Pancreas (tissue), 10 donors: ENCODE data around the gene SLC19A2. TPM values are rescaled to one million over a fixed set of nuclear protein-coding genes. Genes with fewer than 3 reads are reported as not detected.

Source experiments
- ATAC-seq, 4 donors: fragments of 200-7000 bp; cut with Tn5 transposase; one replicate each; pipeline versions ENCODE4 v1.8.0 to v1.9.1; 2020; ENCODE audit warnings: mild to moderate bottlenecking in 4 of 4, moderate library complexity in 4 of 4
- DNase-seq, 6 donors: peaks; one replicate each; pipeline ENCODE4 v3.0.0-alpha.2; 2020
- FAIRE-seq: peaks from 2 replicates; lab custom pipeline; 2012; peaks lifted over from hg19 to GRCh38; lab: Jason Lieb, UNC
- H3K27ac ChIP-seq, 4 donors: fragments of 200-600 bp; sonication (generic); 1 replicate in 3 of 4; 2 replicates in 1 of 4; pipeline versions ENCODE4 v1.5.0 to v1.8.0; 2020
- H3K27me3 ChIP-seq, 4 donors: fragments of 200-600 bp; one replicate each; pipeline ENCODE4 v1.8.0; 2021
- H3K36me3 ChIP-seq, 3 donors: fragments of 200-600 bp; sonication (generic) in 1 of 3; one replicate each; pipeline versions ENCODE4 v1.5.0 to v1.8.0; 2020 to 2021
- H3K4me1 ChIP-seq, 3 donors: fragments of 200-600 bp; one replicate each; pipeline ENCODE4 v1.8.0; 2021
- H3K4me3 ChIP-seq, 4 donors: fragments of 200-600 bp; sonication (generic) in 2 of 4; one replicate each; pipeline versions ENCODE4 v1.5.0 to v1.8.0; 2020 to 2021
- H3K9me3 ChIP-seq, 4 donors: fragments of 200-600 bp; one replicate each; pipeline ENCODE4 v1.8.0; 2021
- WGBS, 2 donors: extraction: QIAGEN DNeasy Blood & Tissue Kit; methylation state at CpG; one replicate each; pipeline ENCODE4 v1.1.7; 2013; 5-methylcytosine and 5-hydroxymethylcytosine counted together
- intact Hi-C, 3 donors: fragments of 100-400 bp; cut with DNase I; formaldehyde crosslinking; loops; one replicate each; pipeline versions ENCODE4 v1.11.1 to v1.14.2; 2022
- polyA plus RNA-seq, 2 donors: library from polyadenylated mRNA; stranded (reverse); fragments of 200-250 nt; gene quantifications; one replicate each; pipeline ENCODE4 v1.2.3, GENCODE V29; 2013
- total RNA-seq, 6 donors: library from RNA; stranded (reverse); fragmentation: NEBNext Ultra II Directional in 4 of 6; extraction: Animal tissue kit (Norgen Biotek cat#: 25700) in 4 of 6; gene quantifications; one replicate each; pipeline versions ENCODE4 v1.2.1 to v1.2.4, GENCODE V29; 2021 to 2023
- TF ChIP-seq, protein P1 (sequence below), 4 donors: fragments of 200-600 bp; sonication (generic) in 3 of 4; IDR thresholded peaks; one replicate each; pipeline versions ENCODE4 v1.5.0 to v1.8.0; 2021; ENCODE audit warnings: antibody characterized with exemption in 4 of 4
- donor health status: healthy with polysubstance abuse.
- donor health status: DM: no; HTN: no; CAD: no; lungs with moderate emphysema.
- donor health status: DM: no; HTN: no; CAD: no.
- donor health status: control.
- donor health status: control.
- donor health status: Bipolar disorder and iron deficiency.
- donor health status: DM: yes; HTN: yes; CAD: no.
- donor health status: DM: no; HTN: no; CAD: no.
- donor health status: DM: no; HTN: no; CAD: no.
- donor health status: DM: yes; HTN: yes; CAD: no.

The SLC19A2 gene
- total and polyA plus RNA-seq, 8 donors, result 3.7 to 10.1 (median 8.1) TPM

DNA sequence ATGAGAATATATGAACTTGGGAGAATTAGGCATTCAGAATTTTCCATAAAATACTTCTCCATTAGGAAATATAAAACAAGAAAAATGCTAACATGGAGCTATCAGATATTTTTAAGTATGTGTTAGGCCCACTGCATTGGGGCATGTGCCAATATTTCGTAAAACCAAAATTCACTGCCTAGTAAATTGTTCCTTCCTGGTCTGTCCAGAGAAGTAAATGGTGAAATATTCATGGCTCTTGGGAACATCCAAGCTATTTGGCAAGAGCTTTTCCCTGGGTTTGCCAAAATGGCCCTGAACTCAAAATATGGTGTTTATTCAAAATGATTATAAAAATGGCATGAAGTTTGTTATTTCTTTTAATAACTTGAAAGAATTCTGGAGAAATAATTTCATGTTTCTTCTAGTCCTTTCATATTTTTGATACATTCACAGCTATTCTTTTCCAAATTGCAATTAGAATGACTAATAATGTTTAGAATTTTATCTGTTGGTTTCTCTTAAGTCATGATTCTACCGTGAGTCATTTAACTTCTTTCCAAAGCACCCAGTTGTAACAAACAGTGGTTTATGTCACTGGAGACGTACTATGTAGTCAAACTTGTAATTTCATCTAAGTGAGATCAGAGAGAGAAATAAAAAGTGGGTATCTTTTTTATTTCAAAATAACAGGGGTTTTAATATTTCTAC lies 25.7 kb upstream of the SLC19A2 start:
- peak; percentile 92 for FAIRE-seq
- no peak overlapping the region for H3K4me3 ChIP-seq
- H3K36me3 ChIP-seq, result no peaks in the 10 kb centered on the region
- peak overlapping the region in 2 of 4 donors; percentile 10 to 45 for H3K27ac ChIP-seq
- ATAC-seq, result peak in 3 of 4 donors; percentile 55 to 71 (median 61)
- intact Hi-C loops, result no loop called here
- no peak for DNase-seq
- no peaks in the 10 kb centered on the region for H3K27me3 ChIP-seq
- H3K4me1 ChIP-seq, result peaks cover 13 to 30% (median 28%) of the 10 kb centered on the region in 3 donors
- TF ChIP-seq, protein P1, sequence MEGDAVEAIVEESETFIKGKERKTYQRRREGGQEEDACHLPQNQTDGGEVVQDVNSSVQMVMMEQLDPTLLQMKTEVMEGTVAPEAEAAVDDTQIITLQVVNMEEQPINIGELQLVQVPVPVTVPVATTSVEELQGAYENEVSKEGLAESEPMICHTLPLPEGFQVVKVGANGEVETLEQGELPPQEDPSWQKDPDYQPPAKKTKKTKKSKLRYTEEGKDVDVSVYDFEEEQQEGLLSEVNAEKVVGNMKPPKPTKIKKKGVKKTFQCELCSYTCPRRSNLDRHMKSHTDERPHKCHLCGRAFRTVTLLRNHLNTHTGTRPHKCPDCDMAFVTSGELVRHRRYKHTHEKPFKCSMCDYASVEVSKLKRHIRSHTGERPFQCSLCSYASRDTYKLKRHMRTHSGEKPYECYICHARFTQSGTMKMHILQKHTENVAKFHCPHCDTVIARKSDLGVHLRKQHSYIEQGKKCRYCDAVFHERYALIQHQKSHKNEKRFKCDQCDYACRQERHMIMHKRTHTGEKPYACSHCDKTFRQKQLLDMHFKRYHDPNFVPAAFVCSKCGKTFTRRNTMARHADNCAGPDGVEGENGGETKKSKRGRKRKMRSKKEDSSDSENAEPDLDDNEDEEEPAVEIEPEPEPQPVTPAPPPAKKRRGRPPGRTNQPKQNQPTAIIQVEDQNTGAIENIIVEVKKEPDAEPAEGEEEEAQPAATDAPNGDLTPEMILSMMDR (IDR thresholded peaks at IDR 0.05), result no peak
- H3K9me3 ChIP-seq, result no peaks in the 10 kb centered on the region
- WGBS, 2 donors, result 68 to 71% methylated on average over 3 of the region's 3 CpGs

DNA sequence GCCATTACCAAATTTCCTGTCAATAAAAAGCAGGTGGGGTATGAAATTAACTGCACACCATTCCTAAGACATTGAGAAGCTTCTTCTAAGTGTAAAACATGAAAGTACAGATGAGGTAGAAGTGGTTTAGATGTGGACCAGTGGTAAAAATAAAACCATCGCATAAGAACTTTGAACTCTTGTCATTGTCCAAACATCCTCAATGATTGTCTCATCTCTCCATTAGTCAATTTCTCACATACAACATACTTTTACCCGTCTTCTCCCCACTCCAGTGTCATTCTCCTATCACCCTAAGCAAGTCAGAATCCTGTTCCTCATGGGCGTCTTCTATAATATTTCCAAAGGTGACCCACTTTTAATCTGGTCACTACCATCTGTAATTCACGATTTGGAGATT lies 24.3 kb upstream of the SLC19A2 start:
- WGBS, 2 donors, result 69 to 79% methylated on average over 4 of the region's 4 CpGs
- H3K4me3 ChIP-seq, result no peak overlapping the region
- no peak for DNase-seq
- H3K36me3 ChIP-seq, result no peaks in the 10 kb centered on the region
- H3K9me3 ChIP-seq, result no peaks in the 10 kb centered on the region
- no peaks in the 10 kb centered on the region for H3K27me3 ChIP-seq
- no peak for FAIRE-seq
- TF ChIP-seq, protein P1 (IDR thresholded peaks at IDR 0.05), result no peak
- peaks cover 13 to 30% (median 28%) of the 10 kb centered on the region in 3 donors for H3K4me1 ChIP-seq
- ATAC-seq, result no peak
- H3K27ac ChIP-seq, result no peak overlapping the region
- intact Hi-C loops, result no loop called here

DNA sequence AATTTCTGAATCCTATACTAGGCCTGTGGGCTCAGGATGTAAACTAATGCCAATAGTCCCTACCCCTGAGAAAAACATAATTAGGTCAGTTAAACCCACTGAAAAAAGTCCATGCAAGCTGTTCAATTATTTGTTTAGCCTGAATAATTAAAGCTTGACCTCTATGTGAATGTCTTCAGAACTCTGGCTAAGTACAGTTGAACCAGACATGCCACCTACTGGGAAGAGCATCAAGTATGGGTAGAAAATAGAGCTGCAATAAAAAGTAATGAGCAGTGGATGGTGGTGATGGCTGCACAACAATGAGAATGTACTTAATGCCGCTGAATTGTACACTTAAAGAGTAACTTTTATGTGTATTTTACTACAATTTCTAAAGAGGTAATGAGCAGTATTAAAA lies 23.6 kb upstream of the SLC19A2 start:
- H3K4me1 ChIP-seq, result peaks cover 13 to 30% (median 28%) of the 10 kb centered on the region in 3 donors
- ATAC-seq, result peak; percentile 65 to 84 (median 76)
- H3K36me3 ChIP-seq, result no peaks in the 10 kb centered on the region
- WGBS, 2 donors, result 68 to 83% methylated on average over 1 of the region's 1 CpG
- H3K9me3 ChIP-seq, result no peaks in the 10 kb centered on the region
- no peak for DNase-seq
- TF ChIP-seq, protein P1 (IDR thresholded peaks at IDR 0.05), result no peak
- H3K27me3 ChIP-seq, result no peaks in the 10 kb centered on the region
- no peak overlapping the region for H3K4me3 ChIP-seq
- no peak for FAIRE-seq
- H3K27ac ChIP-seq, result no peak overlapping the region
- intact Hi-C loops, result no loop called here

DNA sequence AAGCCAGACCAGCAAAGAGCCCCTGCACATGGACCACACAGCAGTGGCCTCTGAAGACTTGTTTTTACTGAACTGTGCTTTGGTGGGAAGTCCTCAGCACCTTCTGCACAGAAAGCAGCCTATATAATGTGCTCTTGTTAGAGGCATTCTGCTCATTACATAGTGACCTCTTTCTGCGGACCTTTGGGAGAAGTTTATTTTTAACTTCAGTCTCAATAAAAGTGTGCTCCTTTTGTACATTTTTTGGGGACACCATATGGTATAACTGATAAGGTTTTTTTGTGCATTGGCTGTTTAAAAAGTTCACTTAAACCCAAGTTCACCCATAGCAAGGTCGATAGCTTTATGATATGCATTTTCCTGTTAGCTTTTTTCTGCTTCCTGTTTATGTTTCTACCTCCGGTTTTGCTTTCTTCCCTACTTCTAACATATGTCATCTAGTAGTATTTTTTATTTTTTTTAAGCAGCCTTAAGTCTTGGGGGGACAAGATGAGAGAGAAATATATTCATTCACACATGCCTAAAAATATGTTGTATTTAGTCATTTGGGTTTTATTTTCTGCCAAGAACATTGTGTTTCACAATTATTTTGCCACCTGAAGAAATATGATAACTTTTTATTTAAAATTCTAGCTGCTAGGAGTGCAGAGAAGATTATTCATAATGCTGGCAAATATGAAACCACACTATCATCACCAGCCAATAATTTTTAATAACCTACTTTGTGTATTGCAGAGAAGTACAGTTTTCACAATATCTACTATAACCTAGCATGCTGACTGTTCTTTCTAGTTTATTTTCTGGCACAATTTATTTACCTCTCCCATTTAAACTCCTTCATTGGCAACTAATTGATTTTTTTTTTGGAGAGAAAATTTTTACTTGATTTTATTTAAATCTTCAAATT lies 22.9 kb upstream of the SLC19A2 start:
- WGBS, 2 donors, result 10 to 12% methylated on average over 3 of the region's 3 CpGs
- no peaks in the 10 kb centered on the region for H3K36me3 ChIP-seq

More for the DNA sequence above, 22.9 kb upstream of the SLC19A2 start:
- Histone ChIP-seq H3K27me3 (no peaks in the 10 kb centered on the region), H3K27ac (peak overlapping the region in 3 of 4 donors; percentile 16 to 38 (median 24)), H3K4me1 (peaks cover 13 to 30% (median 28%) of the 10 kb centered on the region in 3 donors), H3K9me3 (no peaks in the 10 kb centered on the region), H3K4me3 (no peak overlapping the region)
- DNase-seq (no peak), ATAC-seq (peak; percentile 26 to 71 (median 50)), FAIRE-seq (no peak)
- intact Hi-C loops, result no loop called here
- TF ChIP-seq, protein P1 (IDR thresholded peaks at IDR 0.05), result no peak
